ENCODE results near the gene MED7.

- TF ChIP-seq CREB1 (IDR thresholded peaks at IDR 0.05; ENCODE audit: low read depth) (no peak), REST (IDR thresholded peaks at IDR 0.05; ENCODE audit: low read depth) (no peak), TEAD4 (IDR thresholded peaks at IDR 0.05) (no peak), MAX (IDR thresholded peaks at IDR 0.05) (no peak), EGR1 (IDR thresholded peaks at IDR 0.05) (no peak), TAF1 (IDR thresholded peaks at IDR 0.05; ENCODE audit: low read depth) (no peak), USF1 (IDR thresholded peaks at IDR 0.05) (no peak), EP300 (IDR thresholded peaks at IDR 0.05; ENCODE audit: borderline replicate concordance) (no peak), YY1 (IDR thresholded peaks at IDR 0.05; ENCODE audit: low read depth) (no peak), NFIC (IDR thresholded peaks at IDR 0.05) (no peak)
Measured at GRCh38 chr5:157186309-157187045, 43.8 kb upstream of the MED7 start.
